ENCODE data around the gene FUT9. TPM values are rescaled to one million over a fixed set of nuclear protein-coding genes. Genes with fewer than 3 reads are reported as not detected.

The FUT9 gene
- polyA plus RNA-seq, 1 donor (not counting 4 experiments of a cell fraction or from before 2014, with no cell fraction given) = not detected

DNA sequence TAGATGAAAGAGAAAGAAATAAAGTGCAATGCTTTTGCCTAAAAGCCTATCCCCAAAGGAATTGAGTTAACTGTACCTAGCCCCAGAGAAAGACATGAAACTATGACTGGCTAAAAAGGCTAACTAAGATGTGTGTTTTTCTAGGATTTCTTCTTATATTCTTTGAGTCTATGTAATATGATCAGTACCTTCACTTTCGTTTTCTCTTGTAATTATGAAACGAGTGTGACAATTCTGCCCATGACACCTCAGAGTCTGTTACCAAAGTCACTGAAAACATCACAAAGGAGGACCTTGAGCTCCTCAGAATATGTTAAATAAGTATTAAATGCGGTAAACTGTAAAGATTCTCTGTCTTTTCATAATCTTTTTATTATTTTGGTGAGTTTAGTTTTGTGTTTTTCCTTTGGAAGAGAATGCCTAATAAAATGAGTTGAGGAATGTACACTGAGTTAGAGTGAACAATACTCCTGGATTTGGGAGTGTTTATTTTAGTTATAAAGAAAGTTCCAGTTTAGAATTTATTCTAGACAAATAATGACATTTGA lies 141.3 kb downstream of the FUT9 start:
- no peaks in the 10 kb centered on the region for H4K20me1 ChIP-seq (ENCODE audit: control insufficient read depth, extremely low read depth, insufficient read depth, low read length)
- H3K9me3 ChIP-seq (ENCODE audit: control insufficient read depth, low read depth, low read length) = no peaks in the 10 kb centered on the region
- no peaks in the 10 kb centered on the region for H3K27me3 ChIP-seq (ENCODE audit: control insufficient read depth, extremely low read depth, insufficient read depth, low read length)
- dilution Hi-C loops (cut with MboI; ENCODE audit: extremely low pct_ligation_motif_present, low sequenced_read_pairs) = no loop called here
- no peak overlapping the region for H3K4me3 ChIP-seq (ENCODE audit: control insufficient read depth in 2 of 3, extremely low read depth in 1 of 3, insufficient read depth in 2 of 3, low read depth in 1 of 3, low read length in 3 of 3)
- TF ChIP-seq, protein P1, sequence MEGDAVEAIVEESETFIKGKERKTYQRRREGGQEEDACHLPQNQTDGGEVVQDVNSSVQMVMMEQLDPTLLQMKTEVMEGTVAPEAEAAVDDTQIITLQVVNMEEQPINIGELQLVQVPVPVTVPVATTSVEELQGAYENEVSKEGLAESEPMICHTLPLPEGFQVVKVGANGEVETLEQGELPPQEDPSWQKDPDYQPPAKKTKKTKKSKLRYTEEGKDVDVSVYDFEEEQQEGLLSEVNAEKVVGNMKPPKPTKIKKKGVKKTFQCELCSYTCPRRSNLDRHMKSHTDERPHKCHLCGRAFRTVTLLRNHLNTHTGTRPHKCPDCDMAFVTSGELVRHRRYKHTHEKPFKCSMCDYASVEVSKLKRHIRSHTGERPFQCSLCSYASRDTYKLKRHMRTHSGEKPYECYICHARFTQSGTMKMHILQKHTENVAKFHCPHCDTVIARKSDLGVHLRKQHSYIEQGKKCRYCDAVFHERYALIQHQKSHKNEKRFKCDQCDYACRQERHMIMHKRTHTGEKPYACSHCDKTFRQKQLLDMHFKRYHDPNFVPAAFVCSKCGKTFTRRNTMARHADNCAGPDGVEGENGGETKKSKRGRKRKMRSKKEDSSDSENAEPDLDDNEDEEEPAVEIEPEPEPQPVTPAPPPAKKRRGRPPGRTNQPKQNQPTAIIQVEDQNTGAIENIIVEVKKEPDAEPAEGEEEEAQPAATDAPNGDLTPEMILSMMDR (optimal IDR thresholded peaks at IDR 0.05 in 1 of 3, IDR thresholded peaks at IDR 0.05 in 1 of 3, conservative IDR thresholded peaks at IDR 0.05 in 1 of 3; ENCODE audit: extremely low read depth in 1 of 3, insufficient read depth in 2 of 3, low read length in 3 of 3) = no peak
- no peak for TF ChIP-seq EZH2 (IDR thresholded peaks at IDR 0.05; ENCODE audit: low read length)
- no peak overlapping the region for H3K4me2 ChIP-seq (ENCODE audit: control insufficient read depth, extremely low read depth, insufficient read depth, low read depth, low read length)
- FAIRE-seq (no peak), DNase-seq (ENCODE audit: low read depth, low spot score) (no peak)
- H3K9me1 ChIP-seq (ENCODE audit: control insufficient read depth, extremely low read depth, insufficient read depth, low read length) = no peaks in the 10 kb centered on the region
- no peaks in the 10 kb centered on the region for H3K36me3 ChIP-seq (ENCODE audit: control insufficient read depth in 2 of 2, extremely low read depth in 1 of 2, insufficient read depth in 2 of 2, low read length in 2 of 2)
- no peak overlapping the region for H3K9ac ChIP-seq (ENCODE audit: control insufficient read depth, extremely low read depth, insufficient read depth, low read length)
- H3K79me2 ChIP-seq (ENCODE audit: control insufficient read depth, insufficient read depth, low read length) = no peaks in the 10 kb centered on the region
- H3K4me1 ChIP-seq (ENCODE audit: control insufficient read depth, extremely low read depth, insufficient read depth, low read length) = no peaks in the 10 kb centered on the region
- no peak overlapping the region for H3K27ac ChIP-seq (ENCODE audit: control insufficient read depth, insufficient read depth, low read length)
- peak overlapping the region; percentile 4 for H2AFZ ChIP-seq (ENCODE audit: control insufficient read depth, low read length)

DNA sequence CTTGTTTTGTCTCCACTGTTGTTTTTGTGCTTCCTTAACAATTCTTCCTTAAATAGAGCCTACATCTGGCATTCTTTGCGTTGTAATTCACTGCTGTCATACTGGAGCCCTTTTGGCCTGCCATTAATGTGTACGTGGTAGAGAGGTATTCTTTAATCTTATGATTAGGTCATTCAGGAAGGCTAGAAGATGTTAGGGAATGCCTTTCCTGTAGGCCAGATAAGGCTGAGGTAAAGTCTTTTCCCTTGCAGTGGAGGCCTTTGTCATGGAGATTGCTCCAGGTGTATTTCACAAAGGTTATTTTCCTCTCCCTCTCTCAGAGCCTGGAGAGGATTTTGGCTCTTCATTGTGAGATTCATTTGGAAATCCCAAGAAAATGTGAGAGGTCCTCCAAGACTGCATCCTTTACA lies 146.9 kb downstream of the FUT9 start:
- dilution Hi-C loops (cut with MboI; ENCODE audit: extremely low pct_ligation_motif_present, low sequenced_read_pairs) = no loop called here
- FAIRE-seq = no peak
- DNase-seq (ENCODE audit: low read depth, low spot score) = no peak
- Histone ChIP-seq H3K36me3 (ENCODE audit: control insufficient read depth in 2 of 2, extremely low read depth in 1 of 2, insufficient read depth in 2 of 2, low read length in 2 of 2) (no peaks in the 10 kb centered on the region), H3K9ac (ENCODE audit: control insufficient read depth, extremely low read depth, insufficient read depth, low read length) (no peak overlapping the region), H3K4me2 (ENCODE audit: control insufficient read depth, extremely low read depth, insufficient read depth, low read depth, low read length) (no peak overlapping the region), H2AFZ (ENCODE audit: control insufficient read depth, low read length) (no peak overlapping the region), H4K20me1 (ENCODE audit: control insufficient read depth, extremely low read depth, insufficient read depth, low read length) (no peaks in the 10 kb centered on the region), H3K27ac (ENCODE audit: control insufficient read depth, insufficient read depth, low read length) (no peak overlapping the region), H3K27me3 (ENCODE audit: control insufficient read depth, extremely low read depth, insufficient read depth, low read length) (no peaks in the 10 kb centered on the region), H3K79me2 (ENCODE audit: control insufficient read depth, insufficient read depth, low read length) (no peaks in the 10 kb centered on the region), H3K9me1 (ENCODE audit: control insufficient read depth, extremely low read depth, insufficient read depth, low read length) (no peaks in the 10 kb centered on the region), H3K9me3 (ENCODE audit: control insufficient read depth, low read depth, low read length) (no peaks in the 10 kb centered on the region), H3K4me1 (ENCODE audit: control insufficient read depth, extremely low read depth, insufficient read depth, low read length) (no peaks in the 10 kb centered on the region), H3K4me3 (ENCODE audit: control insufficient read depth in 2 of 3, extremely low read depth in 1 of 3, insufficient read depth in 2 of 3, low read depth in 1 of 3, low read length in 3 of 3) (no peak overlapping the region)
- TF ChIP-seq, protein P1 (optimal IDR thresholded peaks at IDR 0.05 in 1 of 3, IDR thresholded peaks at IDR 0.05 in 1 of 3, conservative IDR thresholded peaks at IDR 0.05 in 1 of 3; ENCODE audit: extremely low read depth in 1 of 3, insufficient read depth in 2 of 3, low read length in 3 of 3) = no peak
- no peak for TF ChIP-seq EZH2 (IDR thresholded peaks at IDR 0.05; ENCODE audit: low read length)

All from keratinocyte (primary cell).